ENCODE results near the gene ADRA2A.
A peak's percentile ranks its signal among the peaks of the same experiment; 100 is the strongest.

Gene ADRA2A

GRCh38 chr10:111075577-111076185 is 1.1 kb upstream of the ADRA2A start:
- FAIRE-seq: peak; percentile 5
- no peak for DNase-seq (ENCODE audit: insufficient read length, low spot score)
- TF ChIP-seq SPI1 (IDR thresholded peaks at IDR 0.05; ENCODE audit: low read depth, low read length) (no peak), POU2F2 (IDR thresholded peaks at IDR 0.05; ENCODE audit: low read depth, low read length) (no peak), TAF1 (IDR thresholded peaks at IDR 0.05; ENCODE audit: low read depth, low read length) (no peak), POLR2AphosphoS5 (IDR thresholded peaks at IDR 0.05; ENCODE audit: low read depth, low read length) (no peak), PAX5 (IDR thresholded peaks at IDR 0.05; ENCODE audit: insufficient read depth, low read length, severe bottlenecking) (no peak), POLR2A (IDR thresholded peaks at IDR 0.05; ENCODE audit: low read depth, low read length) (no peak)

DNA sequence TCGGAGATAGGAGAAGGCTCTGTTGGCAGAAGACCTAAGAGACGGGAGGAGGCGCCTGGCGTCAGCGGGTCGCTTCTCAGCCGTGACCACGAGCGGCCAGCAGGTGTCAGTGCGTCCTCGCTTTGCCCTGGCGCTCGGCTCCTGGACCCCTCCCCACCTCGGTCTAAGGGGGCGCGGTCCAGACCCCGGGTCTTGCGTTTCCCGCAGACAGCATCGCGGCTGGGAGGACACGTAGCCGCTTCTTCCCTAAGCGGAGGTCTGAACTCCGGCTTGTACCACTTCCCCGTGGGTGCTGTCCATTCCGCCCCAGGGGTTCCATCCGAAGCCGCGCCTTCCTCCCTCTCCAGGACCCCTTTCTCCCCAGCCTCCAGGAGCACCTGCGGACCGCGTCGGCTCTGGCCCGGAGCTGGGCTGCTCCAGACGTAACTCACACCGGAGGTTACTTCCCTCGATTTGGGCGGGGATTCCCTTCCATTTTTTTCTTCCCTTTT is 593 bp upstream of the ADRA2A start:
- no peak for TF ChIP-seq SPI1 (IDR thresholded peaks at IDR 0.05; ENCODE audit: low read depth, low read length)
- TF ChIP-seq TAF1 (IDR thresholded peaks at IDR 0.05; ENCODE audit: low read depth, low read length): no peak
- no peak for TF ChIP-seq PAX5 (IDR thresholded peaks at IDR 0.05; ENCODE audit: insufficient read depth, low read length, severe bottlenecking)
- TF ChIP-seq POLR2AphosphoS5 (IDR thresholded peaks at IDR 0.05; ENCODE audit: low read depth, low read length): no peak
- TF ChIP-seq POU2F2 (IDR thresholded peaks at IDR 0.05; ENCODE audit: low read depth, low read length): no peak
- no peak for TF ChIP-seq POLR2A (IDR thresholded peaks at IDR 0.05; ENCODE audit: low read depth, low read length)
- DNase-seq (ENCODE audit: insufficient read length, low spot score) (peak; percentile 74), FAIRE-seq (peak; percentile 78)

DNA sequence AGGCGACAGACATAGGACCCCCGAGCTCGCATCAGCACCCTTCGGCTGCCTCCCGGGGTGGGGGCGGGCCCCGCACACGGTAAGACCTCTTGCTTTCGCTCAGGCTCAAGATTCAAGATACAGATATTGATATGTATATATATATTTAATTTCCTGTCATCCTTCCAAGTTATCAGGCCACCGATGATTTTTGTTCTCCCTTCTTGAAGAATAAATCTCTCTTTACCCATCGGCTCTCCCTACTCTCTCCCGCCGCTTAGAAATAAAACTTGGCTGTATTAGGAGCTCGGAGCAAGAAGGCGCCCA is 603 bp downstream of the ADRA2A start:
- no peak for FAIRE-seq
- TF ChIP-seq TAF1 (IDR thresholded peaks at IDR 0.05; ENCODE audit: low read depth, low read length) (no peak), POU2F2 (IDR thresholded peaks at IDR 0.05; ENCODE audit: low read depth, low read length) (no peak), POLR2A (IDR thresholded peaks at IDR 0.05; ENCODE audit: low read depth, low read length) (no peak), SPI1 (IDR thresholded peaks at IDR 0.05; ENCODE audit: low read depth, low read length) (no peak), POLR2AphosphoS5 (IDR thresholded peaks at IDR 0.05; ENCODE audit: low read depth, low read length) (no peak), PAX5 (IDR thresholded peaks at IDR 0.05; ENCODE audit: insufficient read depth, low read length, severe bottlenecking) (no peak)
- no peak for DNase-seq (ENCODE audit: insufficient read length, low spot score)

DNA sequence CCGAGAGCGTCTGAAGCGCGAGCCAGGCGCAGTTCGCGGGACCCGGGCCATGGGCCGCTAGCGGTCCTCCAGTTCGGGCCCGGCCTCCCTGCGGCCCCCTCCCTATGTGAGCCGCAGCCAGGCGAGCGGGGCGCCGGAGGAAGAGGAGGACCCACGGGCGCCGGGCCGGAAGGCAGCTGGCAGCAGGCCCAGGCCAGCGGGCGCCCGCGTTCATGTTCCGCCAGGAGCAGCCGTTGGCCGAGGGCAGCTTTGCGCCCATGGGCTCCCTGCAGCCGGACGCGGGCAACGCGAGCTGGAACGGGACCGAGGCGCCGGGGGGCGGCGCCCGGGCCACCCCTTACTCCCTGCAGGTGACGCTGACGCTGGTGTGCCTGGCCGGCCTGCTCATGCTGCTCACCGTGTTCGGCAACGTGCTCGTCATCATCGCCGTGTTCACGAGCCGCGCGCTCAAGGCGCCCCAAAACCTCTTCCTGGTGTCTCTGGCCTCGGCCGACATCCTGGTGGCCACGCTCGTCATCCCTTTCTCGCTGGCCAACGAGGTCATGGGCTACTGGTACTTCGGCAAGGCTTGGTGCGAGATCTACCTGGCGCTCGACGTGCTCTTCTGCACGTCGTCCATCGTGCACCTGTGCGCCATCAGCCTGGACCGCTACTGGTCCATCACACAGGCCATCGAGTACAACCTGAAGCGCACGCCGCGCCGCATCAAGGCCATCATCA is 1.1 kb downstream of the ADRA2A start:
- DNase-seq (ENCODE audit: insufficient read length, low spot score) (no peak), FAIRE-seq (no peak)
- TF ChIP-seq POLR2AphosphoS5 (IDR thresholded peaks at IDR 0.05; ENCODE audit: low read depth, low read length) (no peak), SPI1 (IDR thresholded peaks at IDR 0.05; ENCODE audit: low read depth, low read length) (no peak), POLR2A (IDR thresholded peaks at IDR 0.05; ENCODE audit: low read depth, low read length) (no peak), POU2F2 (IDR thresholded peaks at IDR 0.05; ENCODE audit: low read depth, low read length) (no peak), PAX5 (IDR thresholded peaks at IDR 0.05; ENCODE audit: insufficient read depth, low read length, severe bottlenecking) (no peak), TAF1 (IDR thresholded peaks at IDR 0.05; ENCODE audit: low read depth, low read length) (no peak)

DNA sequence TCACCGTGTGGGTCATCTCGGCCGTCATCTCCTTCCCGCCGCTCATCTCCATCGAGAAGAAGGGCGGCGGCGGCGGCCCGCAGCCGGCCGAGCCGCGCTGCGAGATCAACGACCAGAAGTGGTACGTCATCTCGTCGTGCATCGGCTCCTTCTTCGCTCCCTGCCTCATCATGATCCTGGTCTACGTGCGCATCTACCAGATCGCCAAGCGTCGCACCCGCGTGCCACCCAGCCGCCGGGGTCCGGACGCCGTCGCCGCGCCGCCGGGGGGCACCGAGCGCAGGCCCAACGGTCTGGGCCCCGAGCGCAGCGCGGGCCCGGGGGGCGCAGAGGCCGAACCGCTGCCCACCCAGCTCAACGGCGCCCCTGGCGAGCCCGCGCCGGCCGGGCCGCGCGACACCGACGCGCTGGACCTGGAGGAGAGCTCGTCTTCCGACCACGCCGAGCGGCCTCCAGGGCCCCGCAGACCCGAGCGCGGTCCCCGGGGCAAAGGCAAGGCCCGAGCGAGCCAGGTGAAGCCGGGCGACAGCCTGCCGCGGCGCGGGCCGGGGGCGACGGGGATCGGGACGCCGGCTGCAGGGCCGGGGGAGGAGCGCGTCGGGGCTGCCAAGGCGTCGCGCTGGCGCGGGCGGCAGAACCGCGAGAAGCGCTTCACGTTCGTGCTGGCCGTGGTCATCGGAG is 1.8 kb downstream of the ADRA2A start:
- TF ChIP-seq POLR2A (IDR thresholded peaks at IDR 0.05; ENCODE audit: low read depth, low read length): no peak
- TF ChIP-seq POLR2AphosphoS5 (IDR thresholded peaks at IDR 0.05; ENCODE audit: low read depth, low read length): no peak
- TF ChIP-seq PAX5 (IDR thresholded peaks at IDR 0.05; ENCODE audit: insufficient read depth, low read length, severe bottlenecking): no peak
- TF ChIP-seq POU2F2 (IDR thresholded peaks at IDR 0.05; ENCODE audit: low read depth, low read length): no peak
- no peak for TF ChIP-seq SPI1 (IDR thresholded peaks at IDR 0.05; ENCODE audit: low read depth, low read length)
- no peak for TF ChIP-seq TAF1 (IDR thresholded peaks at IDR 0.05; ENCODE audit: low read depth, low read length)
- DNase-seq (ENCODE audit: insufficient read length, low spot score) (no peak), FAIRE-seq (no peak)

GRCh38 chr10:111079241-111079760 is 2.5 kb downstream of the ADRA2A start:
- FAIRE-seq (no peak), DNase-seq (ENCODE audit: insufficient read length, low spot score) (no peak)
- TF ChIP-seq POLR2A (IDR thresholded peaks at IDR 0.05; ENCODE audit: low read depth, low read length) (no peak), TAF1 (IDR thresholded peaks at IDR 0.05; ENCODE audit: low read depth, low read length) (no peak), SPI1 (IDR thresholded peaks at IDR 0.05; ENCODE audit: low read depth, low read length) (no peak), PAX5 (IDR thresholded peaks at IDR 0.05; ENCODE audit: insufficient read depth, low read length, severe bottlenecking) (no peak), POLR2AphosphoS5 (IDR thresholded peaks at IDR 0.05; ENCODE audit: low read depth, low read length) (no peak), POU2F2 (IDR thresholded peaks at IDR 0.05; ENCODE audit: low read depth, low read length) (no peak)

DNA sequence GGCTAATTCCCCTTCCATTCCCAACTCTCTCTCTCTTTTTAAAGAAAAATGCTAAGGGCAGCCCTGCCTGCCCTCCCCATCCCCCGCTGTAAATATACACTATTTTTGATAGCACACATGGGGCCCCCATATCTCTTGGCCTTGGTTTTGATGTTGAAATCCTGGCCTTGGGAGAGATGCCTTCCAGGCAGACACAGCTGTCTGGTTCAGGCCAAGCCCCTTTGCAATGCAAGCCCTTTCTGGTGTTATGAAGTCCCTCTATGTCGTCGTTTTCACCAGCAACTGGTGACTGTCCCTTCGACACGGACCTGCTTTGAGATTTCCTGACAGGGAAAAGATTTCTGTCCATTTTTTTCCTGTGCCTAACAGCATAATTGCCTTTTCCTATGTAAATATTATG is 3.0 kb downstream of the ADRA2A start:
- no peak for DNase-seq (ENCODE audit: insufficient read length, low spot score)
- no peak for FAIRE-seq

GRCh38 chr10:111080224-111080623 is 3.4 kb downstream of the ADRA2A start:
- FAIRE-seq (no peak), DNase-seq (ENCODE audit: insufficient read length, low spot score) (no peak)
- TF ChIP-seq TAF1 (IDR thresholded peaks at IDR 0.05; ENCODE audit: low read depth, low read length): no peak
- TF ChIP-seq POLR2AphosphoS5 (IDR thresholded peaks at IDR 0.05; ENCODE audit: low read depth, low read length): no peak
- no peak for TF ChIP-seq PAX5 (IDR thresholded peaks at IDR 0.05; ENCODE audit: insufficient read depth, low read length, severe bottlenecking)
- TF ChIP-seq POLR2A (IDR thresholded peaks at IDR 0.05; ENCODE audit: low read depth, low read length): no peak
- no peak for TF ChIP-seq SPI1 (IDR thresholded peaks at IDR 0.05; ENCODE audit: low read depth, low read length)
- no peak for TF ChIP-seq POU2F2 (IDR thresholded peaks at IDR 0.05; ENCODE audit: low read depth, low read length)

More for the DNA sequence above, 3.0 kb downstream of the ADRA2A start:
- TF ChIP-seq TAF1 (IDR thresholded peaks at IDR 0.05; ENCODE audit: low read depth, low read length) (no peak), POLR2A (IDR thresholded peaks at IDR 0.05; ENCODE audit: low read depth, low read length) (no peak), POU2F2 (IDR thresholded peaks at IDR 0.05; ENCODE audit: low read depth, low read length) (no peak), POLR2AphosphoS5 (IDR thresholded peaks at IDR 0.05; ENCODE audit: low read depth, low read length) (no peak), SPI1 (IDR thresholded peaks at IDR 0.05; ENCODE audit: low read depth, low read length) (no peak), PAX5 (IDR thresholded peaks at IDR 0.05; ENCODE audit: insufficient read depth, low read length, severe bottlenecking) (no peak)

- FAIRE-seq: no peak
- DNase-seq (ENCODE audit: insufficient read length, low spot score): no peak
Observed at GRCh38 chr10:111081595-111081994, 4.8 kb downstream of the ADRA2A start.

More at GRCh38 chr10:111081595-111081994, 4.8 kb downstream of the ADRA2A start:
- TF ChIP-seq PAX5 (IDR thresholded peaks at IDR 0.05; ENCODE audit: insufficient read depth, low read length, severe bottlenecking) (no peak), POLR2AphosphoS5 (IDR thresholded peaks at IDR 0.05; ENCODE audit: low read depth, low read length) (no peak), TAF1 (IDR thresholded peaks at IDR 0.05; ENCODE audit: low read depth, low read length) (no peak), POU2F2 (IDR thresholded peaks at IDR 0.05; ENCODE audit: low read depth, low read length) (no peak), SPI1 (IDR thresholded peaks at IDR 0.05; ENCODE audit: low read depth, low read length) (no peak), POLR2A (IDR thresholded peaks at IDR 0.05; ENCODE audit: low read depth, low read length) (no peak)
